Stimulated activated CD8-positive, alpha-beta memory T cell treated with anti-CD3 and anti-CD28 coated beads, Interleukin-7, amount 100 ng/mL, for 24 hours (primary cell): ENCODE measurements around the gene SPACA4.
A peak's percentile ranks its signal among the peaks of the same experiment; 100 is the strongest.
"Not testable (repeated sequence)": the region's sequence is repeated elsewhere in the genome, so short reads cannot be mapped to it uniquely, and the experiment has no call there.

Experiments
- DNase-seq: peaks from one replicate; pipeline ENCODE4 v3.0.0-alpha.2; 2020; ENCODE audit warnings: low read depth

The SPACA4 gene

GRCh38 chr19:48606463-48607358, at the start of gene SPACA4:
TSS of gene SPACA4 (plus strand) at chr19:48606742. CDS start at chr19:48606979, 237 bp downstream.
- DNase-seq = no peak

- DNase-seq = no peak
Measured at GRCh38 chr19:48556825-48557224, 49.7 kb upstream of the SPACA4 start.

GRCh38 chr19:48558018-48558684, 48.4 kb upstream of the SPACA4 start:
- DNase-seq = no peak

GRCh38 chr19:48560095-48560530, 46.4 kb upstream of the SPACA4 start:
- DNase-seq = no peak

- DNase-seq = no peak
Measured at GRCh38 chr19:48561412-48561811, 45.1 kb upstream of the SPACA4 start.

GRCh38 chr19:48565090-48565489, 41.5 kb upstream of the SPACA4 start:
- no peak for DNase-seq

GRCh38 chr19:48568345-48568886, 38.1 kb upstream of the SPACA4 start:
- DNase-seq = no peak

- DNase-seq = no peak
Measured at GRCh38 chr19:48569814-48570213, 36.7 kb upstream of the SPACA4 start.

GRCh38 chr19:48571378-48572162, 35.0 kb upstream of the SPACA4 start:
- DNase-seq = no peak

GRCh38 chr19:48573163-48573505, 33.4 kb upstream of the SPACA4 start:
- DNase-seq = no peak

- no peak for DNase-seq
Measured at GRCh38 chr19:48575931-48576622, 30.5 kb upstream of the SPACA4 start.

- not testable (repeated sequence) for DNase-seq
Measured at GRCh38 chr19:48577908-48578307, 28.6 kb upstream of the SPACA4 start.

GRCh38 chr19:48578891-48579290, 27.7 kb upstream of the SPACA4 start:
- DNase-seq = no peak

GRCh38 chr19:48582168-48582567, 24.4 kb upstream of the SPACA4 start:
- no peak for DNase-seq

GRCh38 chr19:48587387-48587786, 19.2 kb upstream of the SPACA4 start:
- no peak for DNase-seq

- peak; percentile 78 for DNase-seq
Measured at GRCh38 chr19:48588670-48589401, 17.7 kb upstream of the SPACA4 start.

- DNase-seq = no peak
Measured at GRCh38 chr19:48591021-48591420, 15.5 kb upstream of the SPACA4 start.

- no peak for DNase-seq
Measured at GRCh38 chr19:48595171-48595570, 11.4 kb upstream of the SPACA4 start.

- no peak for DNase-seq
Measured at GRCh38 chr19:48595833-48596232, 10.7 kb upstream of the SPACA4 start.

GRCh38 chr19:48596237-48596636, 10.3 kb upstream of the SPACA4 start:
- DNase-seq = no peak
